ENCODE data around the gene ESPN. TPM values are rescaled to one million over a fixed set of nuclear protein-coding genes. Genes with fewer than 3 reads are reported as not detected.

ESPN gene
- total RNA-seq, 1 donor from 2014 or later = 1.1 TPM

DNA sequence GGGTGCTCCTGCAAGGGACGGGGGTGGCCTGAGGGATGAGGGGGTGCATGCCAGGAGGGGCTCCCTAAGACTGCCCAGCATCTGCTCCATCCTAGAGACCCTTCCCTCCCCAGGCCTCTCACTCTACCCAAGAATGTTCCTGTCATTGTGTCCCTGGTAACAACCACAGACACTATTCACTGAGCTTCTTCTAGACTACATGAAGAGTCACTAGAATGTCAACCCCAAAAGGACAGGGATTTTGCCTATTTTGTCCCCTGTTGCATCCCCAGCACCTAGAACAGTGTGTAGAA is 38.5 kb downstream of the ESPN start:
- DNase-seq (ENCODE audit: extremely low read depth, low read depth, low spot score) = no peak

- no peak for DNase-seq (ENCODE audit: extremely low read depth, low read depth, low spot score)
Observed at GRCh38 chr1:6464514-6464836, 39.9 kb downstream of the ESPN start.

- no peak for DNase-seq (ENCODE audit: extremely low read depth, low read depth, low spot score)
Observed at GRCh38 chr1:6464915-6465314, 40.3 kb downstream of the ESPN start.

DNA sequence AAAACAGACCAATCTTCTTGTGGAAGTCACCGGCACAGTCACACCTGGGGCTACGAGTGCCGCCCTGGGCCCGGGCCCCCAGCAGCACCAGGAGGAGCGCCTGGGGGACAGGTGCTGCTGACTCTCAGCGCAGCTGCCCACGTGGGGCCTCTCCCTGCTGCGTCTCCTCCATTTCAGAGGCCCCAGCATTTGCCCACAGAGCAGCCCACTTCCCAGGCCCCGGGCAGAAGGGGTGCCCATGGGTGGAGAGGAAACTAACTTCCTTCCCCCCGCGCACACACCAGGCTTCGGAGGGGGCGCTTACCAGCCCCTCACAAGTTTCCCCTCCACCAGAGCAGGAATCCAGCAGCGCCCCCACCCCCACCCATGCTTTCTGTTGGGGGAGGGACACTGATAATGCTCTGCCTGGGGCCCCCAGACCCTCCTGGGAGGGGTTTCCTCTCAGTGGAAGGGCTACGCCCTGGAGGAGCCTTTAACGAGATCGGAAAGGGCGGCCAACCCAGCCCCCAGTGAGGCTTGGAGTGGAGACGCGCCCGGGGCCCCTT is 41.0 kb downstream of the ESPN start:
- no peak for DNase-seq (ENCODE audit: extremely low read depth, low read depth, low spot score)

DNA sequence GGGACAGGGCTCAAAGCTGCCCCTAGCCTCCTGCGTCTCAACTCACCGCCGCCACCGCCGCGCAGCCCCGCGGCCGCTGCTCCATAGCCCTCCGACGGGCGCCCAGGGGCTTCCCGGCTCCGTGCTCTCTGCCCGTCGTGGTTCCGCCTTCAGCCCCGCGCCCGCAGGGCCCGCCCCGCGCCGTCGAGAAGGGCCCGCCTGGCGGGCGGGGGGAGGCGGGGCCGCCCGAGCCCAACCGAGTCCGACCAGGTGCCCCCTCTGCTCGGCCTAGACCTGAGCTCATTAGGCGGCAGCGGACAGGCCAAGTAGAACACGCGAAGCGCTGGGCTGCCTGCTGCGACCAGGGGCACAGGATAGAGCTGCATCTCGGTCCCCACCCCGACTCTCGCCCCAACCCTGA is 41.4 kb downstream of the ESPN start, which contains the start of gene TNFRSF25:
Gene TNFRSF25, minus strand, starts transcription at position 151 of the 400 bp plus-strand sequence. Its CDS starts 66 bp downstream, at position 85.
- DNase-seq (ENCODE audit: extremely low read depth, low read depth, low spot score) = no peak

DNA sequence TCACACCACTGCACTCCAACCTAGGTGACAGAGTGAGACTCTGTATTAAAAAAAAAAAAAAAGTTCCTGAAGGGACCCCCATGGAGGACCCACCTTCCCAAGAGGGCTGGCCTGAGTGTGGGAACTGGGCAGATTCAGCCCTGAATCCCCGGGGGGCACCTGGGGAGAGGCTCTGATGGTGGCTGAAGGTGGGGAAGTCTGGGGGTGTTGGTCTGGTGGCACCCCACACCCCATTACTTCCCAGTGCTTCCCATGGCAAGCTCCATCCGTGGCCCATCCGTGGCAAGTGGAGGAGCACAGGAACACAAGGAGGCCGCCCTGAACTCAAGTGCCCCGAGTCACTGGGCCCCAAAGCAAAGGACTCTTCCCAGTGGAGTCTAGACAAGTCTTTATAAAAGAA is 42.2 kb downstream of the ESPN start:
- no peak for DNase-seq (ENCODE audit: extremely low read depth, low read depth, low spot score)

DNA sequence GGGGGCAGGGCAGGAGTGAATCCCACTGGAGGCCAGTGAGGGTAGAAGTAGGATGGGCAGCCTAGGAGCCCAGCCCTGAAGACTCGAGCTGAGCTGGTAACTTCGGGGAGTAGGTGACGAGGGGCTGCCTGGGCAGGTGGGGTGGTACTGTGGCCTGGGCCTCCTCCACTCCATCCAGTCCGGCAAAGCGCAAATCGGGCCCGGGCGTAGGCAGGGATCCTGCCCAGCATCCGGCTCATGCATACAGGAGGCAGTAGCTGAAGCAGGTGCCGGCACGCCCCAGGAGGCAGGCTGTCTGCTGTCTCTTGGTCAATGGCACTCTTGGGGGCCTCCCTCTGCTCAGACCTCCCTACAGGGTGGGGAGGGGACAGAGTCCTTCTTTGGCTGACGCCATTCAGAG is 42.6 kb downstream of the ESPN start:
- DNase-seq (ENCODE audit: extremely low read depth, low read depth, low spot score) = no peak

- no peak for DNase-seq (ENCODE audit: extremely low read depth, low read depth, low spot score)
Observed at GRCh38 chr1:6467744-6468688, 43.4 kb downstream of the ESPN start.

- no peak for DNase-seq (ENCODE audit: extremely low read depth, low read depth, low spot score)
Observed at GRCh38 chr1:6468729-6469461, 44.3 kb downstream of the ESPN start.

GRCh38 chr1:6470132-6471085 is 45.8 kb downstream of the ESPN start:
- no peak for DNase-seq (ENCODE audit: extremely low read depth, low read depth, low spot score)

- no peak for DNase-seq (ENCODE audit: extremely low read depth, low read depth, low spot score)
Observed at GRCh38 chr1:6471086-6471969, 46.8 kb downstream of the ESPN start.

- no peak for DNase-seq (ENCODE audit: extremely low read depth, low read depth, low spot score)
Observed at GRCh38 chr1:6471970-6472368, 47.4 kb downstream of the ESPN start.

DNA sequence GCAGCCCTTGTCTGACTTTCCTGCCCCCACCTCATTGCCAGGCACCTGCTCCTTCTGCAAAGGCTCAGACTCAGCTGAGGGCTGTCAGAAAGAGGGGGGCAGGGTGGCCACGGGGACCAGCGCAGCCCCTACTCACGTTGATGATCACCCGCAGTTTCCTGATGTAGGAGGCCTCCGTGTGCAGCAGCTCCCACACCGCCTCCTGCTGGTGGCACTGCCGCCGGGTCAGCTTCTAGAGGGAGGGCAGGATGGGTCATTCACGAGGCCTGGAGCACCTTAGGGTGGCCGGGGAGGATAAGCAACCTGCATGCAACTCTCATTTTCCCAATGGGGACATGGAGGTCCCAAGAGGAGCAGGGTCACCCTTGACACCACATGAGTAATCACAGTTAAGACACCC is 47.8 kb downstream of the ESPN start:
- DNase-seq (ENCODE audit: extremely low read depth, low read depth, low spot score) = no peak

- no peak for DNase-seq (ENCODE audit: extremely low read depth, low read depth, low spot score)
Observed at GRCh38 chr1:6473156-6473555, 48.6 kb downstream of the ESPN start.

- no peak for DNase-seq (ENCODE audit: extremely low read depth, low read depth, low spot score)
Observed at GRCh38 chr1:6473974-6474814, 49.6 kb downstream of the ESPN start.

DNA sequence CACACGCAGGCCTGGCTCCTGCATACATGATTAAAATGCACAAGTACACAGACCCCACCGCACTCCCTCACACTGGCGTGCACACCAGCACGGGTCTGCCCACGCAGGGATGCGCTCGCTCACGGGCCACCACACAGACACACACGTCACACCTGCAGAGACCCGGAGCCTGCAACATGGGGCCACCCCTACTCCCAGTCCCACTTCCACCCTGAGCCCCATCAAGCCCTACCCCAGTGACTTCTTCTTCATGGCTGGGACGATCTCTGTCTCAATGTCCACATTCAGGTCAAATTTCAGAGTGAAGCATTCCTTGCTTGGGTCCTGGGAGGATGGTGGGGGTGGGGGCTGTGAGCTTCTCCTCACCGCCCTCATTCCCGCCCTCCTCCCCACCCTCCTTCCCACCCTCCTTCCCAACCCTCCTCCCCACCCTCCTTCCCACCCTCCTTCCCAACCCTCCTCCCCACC is 50.3 kb downstream of the ESPN start:
- no peak for DNase-seq (ENCODE audit: extremely low read depth, low read depth, low spot score)

GRCh38 chr1:6475381-6476133 is 51.0 kb downstream of the ESPN start:
- no peak for DNase-seq (ENCODE audit: extremely low read depth, low read depth, low spot score)

DNA sequence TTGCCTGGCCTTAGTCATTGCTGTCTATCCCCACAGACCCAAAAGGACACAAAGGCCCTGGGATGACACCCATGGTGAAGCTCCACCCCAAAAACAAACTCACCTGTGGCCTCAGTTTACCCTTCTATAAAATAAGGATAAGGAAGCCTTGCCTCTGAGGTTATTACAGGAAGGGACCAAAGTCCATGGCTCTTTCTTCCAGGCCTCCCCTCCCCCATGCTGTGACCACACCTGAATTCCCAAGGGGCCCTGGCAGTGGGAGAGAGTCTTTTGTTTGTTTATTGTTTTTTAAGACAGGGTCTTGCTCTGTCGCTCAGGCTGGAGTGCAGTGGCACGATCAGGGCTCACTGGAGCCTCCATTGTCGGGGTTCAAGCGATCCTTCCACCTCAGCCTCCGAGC is 51.9 kb downstream of the ESPN start:
- no peak for DNase-seq (ENCODE audit: extremely low read depth, low read depth, low spot score)

All from glomerular endothelial cell (primary cell).